ENCODE data around the gene FCF1. TPM values are rescaled to one million over a fixed set of nuclear protein-coding genes. Genes with fewer than 3 reads are reported as not detected.

The FCF1 gene, protein sequence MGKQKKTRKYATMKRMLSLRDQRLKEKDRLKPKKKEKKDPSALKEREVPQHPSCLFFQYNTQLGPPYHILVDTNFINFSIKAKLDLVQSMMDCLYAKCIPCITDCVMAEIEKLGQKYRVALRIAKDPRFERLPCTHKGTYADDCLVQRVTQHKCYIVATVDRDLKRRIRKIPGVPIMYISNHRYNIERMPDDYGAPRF
- total RNA-seq = 59.4 and 62.4 TPM in 2 replicates

DNA sequence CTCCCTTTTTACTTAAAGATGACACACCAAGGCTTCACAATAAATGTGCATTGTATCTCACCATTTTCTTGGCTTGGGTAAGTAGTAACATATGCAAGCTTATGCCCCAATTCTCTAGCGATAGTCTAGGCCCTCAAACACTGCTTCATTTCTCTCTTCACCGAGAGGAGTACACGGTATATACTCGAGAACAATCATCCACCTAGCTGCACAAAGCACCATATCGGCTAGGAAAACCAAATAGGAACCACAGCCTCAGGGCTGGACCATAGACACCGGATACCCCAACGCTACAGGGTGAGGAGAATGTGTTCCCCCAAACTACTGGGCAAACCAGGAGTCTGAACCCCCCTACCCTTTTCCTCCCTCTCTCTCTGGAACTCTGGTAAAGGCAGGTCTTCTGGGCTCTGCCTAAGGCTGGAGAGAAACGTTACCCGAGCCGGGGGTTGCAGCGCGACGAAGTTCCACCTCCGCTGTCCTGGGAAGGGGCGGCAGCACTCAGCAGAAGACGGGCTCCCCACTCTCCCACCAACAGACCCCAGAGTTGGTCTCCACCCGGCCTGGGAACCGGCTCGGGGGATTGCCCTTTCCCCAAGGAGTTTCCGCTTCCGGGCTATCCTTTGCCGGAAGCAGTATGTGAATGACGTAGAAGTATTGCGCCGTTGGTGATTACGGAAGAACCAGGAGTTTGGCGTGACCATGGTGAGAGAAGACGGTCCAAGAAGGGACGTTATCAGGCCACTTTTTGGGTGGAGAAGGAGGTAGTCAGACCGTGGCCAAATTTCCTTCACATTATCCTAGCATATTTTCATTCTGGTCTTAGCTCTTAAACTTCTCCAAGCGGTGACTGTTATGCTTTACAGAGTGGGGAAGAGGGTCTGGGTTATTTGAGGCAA, at the start of gene FCF1, which contains the start of gene AREL1:
TSS of gene FCF1 (plus strand) at position 646 of the 896 bp plus-strand sequence. CDS start at position 700, 54 bp downstream.
TSS of gene AREL1 (minus strand) at position 582 of the 896 bp plus-strand sequence. CDS start 27,465 bp downstream, outside the sequence.
- intact Hi-C loops (cut with micrococcal nuclease) = loop anchor here (1.0 to 2.0 kb wide), 4 partner anchors 51 to 948 kb away; partner anchors contain the start of genes ERG28, ISCA2, NPC2 and TTLL5

DNA sequence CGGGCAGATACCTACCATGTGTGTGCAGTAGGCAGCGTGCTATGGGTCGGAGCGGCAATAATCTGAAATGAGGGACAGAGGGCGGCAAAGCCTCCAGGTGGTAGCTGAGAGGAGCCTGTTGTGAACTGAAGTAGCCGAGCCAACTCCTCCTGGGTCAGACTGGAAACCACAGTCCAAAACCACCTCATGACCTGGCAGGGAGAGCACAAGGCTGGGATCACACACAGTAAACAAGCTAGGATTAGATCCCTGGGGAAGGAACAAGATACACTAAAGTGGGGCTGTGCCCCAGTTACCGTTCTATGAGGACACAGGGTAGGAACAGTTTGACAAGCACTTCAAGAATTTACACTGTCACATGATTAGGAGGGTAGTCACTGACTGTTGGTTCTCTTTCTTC, 49.1 kb upstream of the FCF1 start:
- intact Hi-C loops (cut with micrococcal nuclease) = no loop called here

DNA sequence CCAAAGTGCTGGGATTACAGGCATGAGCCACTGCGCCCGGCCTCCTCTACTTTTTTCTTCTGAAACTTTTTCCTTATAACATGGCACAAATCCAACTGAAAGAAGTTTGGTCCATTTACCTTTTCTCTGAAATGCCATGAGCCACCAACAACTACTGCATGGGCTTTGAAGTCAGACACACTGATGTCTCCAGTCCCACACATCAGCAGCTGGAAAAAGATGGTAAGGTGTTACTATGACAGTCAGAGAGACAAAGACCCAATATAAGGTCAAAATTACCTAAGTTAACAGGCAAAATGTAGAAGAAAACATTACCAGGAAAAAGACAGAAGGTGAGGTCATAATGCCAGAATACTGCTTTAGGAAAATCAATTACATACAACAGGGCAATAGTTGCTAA, 48.2 kb upstream of the FCF1 start:
- intact Hi-C loops (cut with micrococcal nuclease) = no loop called here

DNA sequence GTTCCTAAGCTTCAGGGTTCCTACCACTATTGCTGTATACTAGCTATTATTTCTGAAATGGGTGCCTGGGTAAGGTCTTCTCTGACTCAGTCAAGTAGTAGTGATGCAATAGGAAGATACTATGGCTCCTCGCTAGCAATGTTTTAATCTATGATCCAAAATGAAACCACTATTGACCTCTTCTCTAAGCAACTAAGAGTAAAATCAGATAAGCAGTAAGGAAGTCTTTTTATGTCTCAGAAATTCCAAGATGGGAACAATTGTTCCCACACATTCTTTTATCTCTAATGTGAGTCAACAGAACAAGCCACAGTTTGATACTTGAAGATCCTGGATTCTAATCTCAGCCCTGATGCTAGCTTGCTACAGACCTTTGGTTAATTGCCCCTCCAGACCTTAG, 45.2 kb upstream of the FCF1 start:
- intact Hi-C loops (cut with micrococcal nuclease) = no loop called here

DNA sequence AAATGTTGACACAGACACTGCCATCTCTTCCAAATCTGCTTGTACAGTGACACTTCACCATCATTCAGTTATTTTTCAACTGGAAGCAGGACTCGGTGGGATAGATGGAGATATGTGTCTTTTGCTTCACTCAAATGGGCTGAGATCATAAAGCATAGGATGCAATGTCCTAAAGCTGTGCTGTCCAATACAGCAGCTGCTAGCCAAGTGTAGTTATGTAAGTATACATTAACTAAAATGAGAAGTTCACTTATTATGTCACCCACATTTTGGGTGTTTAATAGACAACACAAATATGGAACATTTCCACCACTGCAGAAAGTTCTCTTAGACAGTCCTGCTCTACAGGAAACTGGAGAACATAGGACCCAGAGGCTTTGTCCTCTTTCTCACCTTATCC, 43.7 kb upstream of the FCF1 start:
- intact Hi-C loops (cut with micrococcal nuclease) = no loop called here

DNA sequence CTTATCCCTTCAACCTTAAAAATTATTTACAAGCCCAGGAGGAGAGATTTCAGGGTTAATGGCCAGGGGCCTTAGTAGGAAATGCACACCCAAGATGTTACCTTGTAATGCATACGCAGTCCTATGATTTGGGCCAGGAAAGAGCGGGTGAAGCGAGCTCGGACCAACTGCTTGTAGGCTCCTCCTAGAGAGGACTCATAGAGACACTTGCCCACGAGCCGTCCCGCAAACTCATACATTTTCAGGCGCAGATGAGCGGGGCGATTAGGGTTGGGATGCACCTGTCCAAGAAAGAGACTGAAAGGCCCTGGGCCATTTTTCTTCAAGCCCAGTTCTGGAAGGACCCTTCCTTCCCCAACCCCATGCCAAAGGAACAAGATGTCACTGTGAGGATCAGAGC, 43.1 kb upstream of the FCF1 start:
- intact Hi-C loops (cut with micrococcal nuclease) = no loop called here

DNA sequence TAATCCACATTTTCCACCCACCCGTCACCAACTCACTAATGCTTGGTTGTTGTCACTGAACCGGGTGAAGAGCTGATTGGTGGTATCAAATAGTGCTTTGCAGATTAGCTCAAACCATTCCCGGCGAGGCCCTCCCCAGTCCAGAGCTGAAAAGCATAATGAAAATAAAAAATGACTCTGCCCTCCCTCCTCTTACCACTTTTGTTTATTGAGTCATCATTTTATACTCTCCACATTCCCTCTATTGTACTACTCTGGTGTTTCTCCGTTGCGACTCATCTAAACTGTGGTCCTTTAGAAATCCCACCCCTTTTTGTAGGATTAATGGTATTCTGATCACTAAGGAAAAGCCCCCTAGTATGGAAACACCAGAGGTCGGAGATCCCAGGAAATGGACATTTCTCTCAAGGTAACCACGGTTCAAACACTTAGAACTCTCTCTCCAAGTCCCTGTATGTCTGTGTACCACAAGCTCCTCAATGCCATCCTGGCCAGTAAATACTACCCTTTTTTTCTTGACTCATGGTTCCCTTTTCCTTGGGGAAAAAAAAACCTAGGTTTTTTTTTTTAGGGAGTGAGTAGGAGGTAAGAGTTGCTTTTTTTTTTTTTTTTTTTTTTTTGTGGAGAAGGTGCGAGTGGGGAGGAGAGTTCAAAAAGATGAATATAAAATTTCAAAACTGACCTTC, 42.1 kb upstream of the FCF1 start:
- intact Hi-C loops (cut with micrococcal nuclease) = no loop called here

DNA sequence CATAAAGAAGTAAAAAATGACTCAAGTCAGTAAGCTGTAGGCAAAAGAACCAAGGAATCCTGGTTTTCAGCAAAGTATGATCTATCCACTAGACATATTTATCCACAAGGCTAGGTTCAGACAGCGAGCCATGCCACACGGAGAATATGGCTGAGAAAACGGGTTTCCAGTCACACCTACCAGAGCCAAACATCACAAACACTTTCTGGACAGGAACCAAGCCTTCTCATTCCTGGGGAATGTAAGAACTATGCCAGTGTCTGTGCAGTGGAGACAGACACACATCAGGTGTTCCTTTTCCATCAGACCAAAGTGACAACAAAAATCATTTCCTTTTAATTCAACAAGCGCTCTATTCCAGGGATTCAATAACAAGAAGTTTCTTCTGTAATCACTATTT, 41.2 kb upstream of the FCF1 start:
- intact Hi-C loops (cut with micrococcal nuclease) = no loop called here

DNA sequence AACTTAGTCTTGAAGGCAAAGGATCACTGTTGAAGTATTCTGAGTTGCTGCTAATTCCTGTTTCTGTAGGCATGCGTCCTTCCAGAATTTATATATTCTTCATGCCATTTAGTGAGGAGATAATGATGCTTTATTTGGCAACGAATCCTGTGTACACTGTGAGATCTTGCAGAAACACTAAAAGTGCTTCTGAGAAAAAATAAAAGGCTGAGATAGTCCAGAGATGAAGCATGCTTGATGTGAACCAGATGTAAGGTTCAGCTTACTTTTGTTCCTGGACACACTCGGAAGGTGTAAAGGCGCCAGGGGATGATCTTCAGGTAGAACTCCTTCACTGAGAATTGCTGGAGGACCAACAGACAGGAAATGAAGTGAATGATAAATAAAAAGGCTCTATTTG, 39.2 kb upstream of the FCF1 start:
- intact Hi-C loops (cut with micrococcal nuclease) = no loop called here

DNA sequence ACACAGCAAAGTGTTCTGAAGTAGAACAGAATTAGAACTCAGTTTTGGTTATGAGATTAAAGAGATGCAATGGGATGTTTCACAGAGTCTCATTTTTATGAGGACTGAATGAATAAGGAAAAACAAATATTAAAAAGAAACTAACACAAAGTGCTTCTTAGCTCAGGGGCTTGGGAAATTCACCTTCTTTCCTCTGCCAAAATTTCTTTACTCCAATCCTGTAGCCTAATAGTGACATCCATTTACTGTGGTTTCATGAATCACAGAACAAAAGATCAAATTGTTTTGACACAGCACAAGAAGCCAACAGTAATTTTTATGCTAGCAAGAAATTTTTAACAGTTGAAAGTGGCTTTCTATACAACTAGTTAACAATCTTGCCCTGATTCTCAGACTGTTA, 37.7 kb upstream of the FCF1 start:
- intact Hi-C loops (cut with micrococcal nuclease) = no loop called here

DNA sequence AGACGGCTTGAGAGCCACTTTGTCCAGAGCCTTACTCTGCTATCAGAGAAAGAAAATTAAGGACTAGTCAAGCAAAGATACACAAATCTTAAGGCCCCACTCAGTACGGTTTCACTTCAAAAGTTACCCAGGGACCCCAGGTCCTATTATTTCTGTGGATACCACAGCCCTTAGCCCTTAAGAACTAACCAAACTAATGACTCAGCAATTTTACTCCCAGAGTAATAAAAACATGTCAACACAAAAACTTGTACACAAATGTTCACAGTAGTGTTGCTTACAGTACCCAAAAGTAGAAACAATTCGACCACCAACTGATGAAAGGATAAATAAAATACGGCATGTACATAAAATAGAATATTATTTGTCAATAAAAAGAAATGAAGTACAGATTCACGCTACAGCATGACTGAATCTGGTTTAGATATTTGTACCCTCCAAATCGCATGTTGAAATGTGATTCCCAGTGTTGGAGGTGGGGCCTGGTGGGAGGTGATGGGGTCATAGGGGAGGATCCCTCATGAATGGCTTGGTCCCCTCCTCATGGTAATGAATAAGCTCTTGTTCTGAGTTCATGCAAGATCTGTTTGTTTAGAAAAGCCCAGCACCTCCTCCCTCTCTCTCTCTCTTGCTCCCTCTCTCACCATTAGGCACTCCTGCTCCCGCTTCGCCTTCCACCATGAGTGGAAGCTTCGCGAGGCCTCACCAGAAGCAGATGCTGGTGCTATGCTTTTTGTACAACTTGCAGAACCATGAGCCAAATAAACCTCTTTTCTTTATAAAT, 30.6 kb upstream of the FCF1 start:
- intact Hi-C loops (cut with micrococcal nuclease) = no loop called here

DNA sequence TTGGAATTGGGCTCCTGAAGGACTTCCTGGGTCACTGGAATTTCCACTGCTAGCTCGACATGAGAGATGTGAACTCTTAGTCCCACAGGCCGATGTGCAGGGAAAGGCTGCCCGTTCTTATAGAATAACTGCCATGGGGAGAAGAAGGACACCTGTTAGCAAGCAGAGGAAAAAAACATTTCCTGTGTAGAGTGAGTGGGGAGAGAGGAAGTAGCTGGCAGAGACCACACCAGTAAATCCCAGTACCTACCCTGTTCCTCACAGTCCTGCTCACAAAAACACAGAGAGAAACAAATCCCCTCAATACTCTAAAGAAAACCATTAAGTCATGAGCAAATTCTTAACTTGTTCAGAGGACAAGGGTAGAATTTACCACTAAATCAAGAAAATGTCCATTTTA, 29.5 kb upstream of the FCF1 start:
- intact Hi-C loops (cut with micrococcal nuclease) = no loop called here

DNA sequence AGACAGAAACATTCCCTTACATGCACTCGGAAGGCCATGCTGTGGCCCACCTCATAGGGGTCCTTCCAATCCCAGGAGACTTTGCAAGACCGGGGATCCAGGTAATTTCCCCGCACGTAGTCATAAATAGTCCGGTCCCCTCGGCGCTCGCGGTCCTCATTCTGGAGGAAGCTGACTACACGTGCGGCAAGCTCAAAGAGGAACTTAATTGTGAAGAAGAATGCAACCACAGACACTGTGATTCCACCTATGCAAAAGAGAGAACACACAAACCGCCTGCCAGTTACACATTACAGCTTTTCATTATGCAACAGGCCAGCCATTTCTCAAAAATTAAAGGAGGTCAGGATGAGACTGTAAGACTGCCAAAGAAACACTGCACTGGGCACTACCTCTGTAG, 28.5 kb upstream of the FCF1 start:
- intact Hi-C loops (cut with micrococcal nuclease) = no loop called here

DNA sequence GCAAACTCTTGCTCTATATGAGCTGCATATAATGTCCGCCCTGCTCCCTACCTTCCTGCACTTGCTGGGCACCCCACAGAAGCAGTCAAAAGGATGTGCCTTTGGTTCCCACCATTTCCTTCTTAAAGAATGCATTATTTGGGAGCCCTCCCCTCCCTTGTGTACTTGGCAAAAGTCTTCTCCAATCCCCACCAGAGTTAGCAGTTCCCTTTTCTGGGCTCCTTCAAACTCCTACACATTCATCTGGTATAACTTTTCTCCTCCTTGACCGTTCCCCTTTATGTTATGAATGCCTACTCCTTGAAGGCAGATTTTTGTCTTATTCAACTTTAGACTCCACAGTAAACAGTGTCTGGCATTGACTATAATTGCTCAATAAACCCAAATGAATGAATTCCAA, 27.9 kb upstream of the FCF1 start:
- intact Hi-C loops (cut with micrococcal nuclease) = no loop called here

DNA sequence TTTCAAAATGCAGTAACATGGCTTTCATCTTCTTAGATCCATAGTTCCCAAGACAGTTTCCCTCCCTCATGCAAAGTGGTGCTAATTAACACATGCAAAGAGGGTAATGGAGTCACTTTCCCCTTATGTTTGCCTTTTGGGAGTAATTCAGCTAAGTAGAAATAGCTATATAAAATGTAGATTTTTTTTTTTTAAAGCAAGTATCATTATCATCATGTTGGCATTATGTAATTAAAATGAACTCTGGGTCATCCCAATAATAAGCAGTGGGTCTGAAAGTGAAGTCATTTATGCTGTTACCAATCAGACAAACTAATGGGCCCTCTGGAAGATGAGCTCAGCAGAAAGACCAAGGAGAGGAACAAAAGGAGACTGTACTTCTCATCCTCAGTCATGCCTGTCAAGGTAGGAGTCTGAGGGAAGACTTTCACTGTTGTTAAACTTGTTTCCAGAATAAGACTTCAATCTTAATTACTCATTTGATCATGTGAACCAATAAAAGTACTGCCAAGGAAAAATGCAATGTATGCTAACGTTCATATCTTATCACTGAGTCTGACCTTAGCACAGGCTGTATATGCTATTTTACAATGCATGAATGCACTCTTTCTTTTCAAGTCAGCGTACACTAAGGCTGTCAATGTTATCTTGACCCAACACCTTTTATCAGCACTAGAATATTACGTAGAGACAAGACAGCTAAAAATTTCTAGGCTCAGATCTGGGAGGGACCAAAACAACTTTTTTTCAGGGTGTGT, 26.8 kb upstream of the FCF1 start:
- intact Hi-C loops (cut with micrococcal nuclease) = no loop called here

DNA sequence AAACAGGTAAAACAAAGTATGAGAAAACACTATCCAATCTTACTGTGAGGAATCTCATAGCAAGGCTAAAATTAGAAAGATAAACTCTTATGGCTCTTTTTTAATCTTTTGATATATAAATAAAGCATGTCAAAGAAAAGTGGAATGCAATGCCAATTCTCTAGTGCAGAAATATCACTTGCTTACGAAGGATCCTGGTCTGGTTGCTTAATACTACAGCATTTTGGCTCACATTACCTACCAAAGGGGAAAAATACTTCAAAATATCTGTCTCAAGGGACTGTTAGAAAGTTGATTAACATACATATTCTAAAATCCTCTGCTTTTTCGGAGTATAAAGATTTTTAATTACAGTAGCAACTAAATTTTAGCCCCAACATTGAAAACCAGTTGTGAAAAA, 21.5 kb upstream of the FCF1 start:
- intact Hi-C loops (cut with micrococcal nuclease) = no loop called here

DNA sequence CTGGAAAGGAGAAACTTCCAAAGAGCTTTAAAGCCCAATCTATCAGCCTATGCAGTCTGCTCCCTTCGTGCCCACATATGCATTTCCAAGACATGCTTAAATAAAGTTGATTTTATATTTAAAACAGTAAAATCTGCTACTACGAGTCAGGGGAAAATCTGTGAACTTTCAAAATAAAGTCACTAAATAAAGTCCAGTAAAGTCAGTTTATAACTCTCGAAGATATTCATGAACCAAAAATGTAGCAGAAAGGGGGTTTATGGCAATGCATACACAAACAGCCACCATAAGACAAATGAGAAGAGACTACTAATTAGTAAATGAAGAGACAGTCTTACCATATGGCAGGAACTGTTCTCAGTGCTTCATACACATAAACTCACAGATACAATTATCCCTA, 19.8 kb upstream of the FCF1 start:
- intact Hi-C loops (cut with micrococcal nuclease) = no loop called here

DNA sequence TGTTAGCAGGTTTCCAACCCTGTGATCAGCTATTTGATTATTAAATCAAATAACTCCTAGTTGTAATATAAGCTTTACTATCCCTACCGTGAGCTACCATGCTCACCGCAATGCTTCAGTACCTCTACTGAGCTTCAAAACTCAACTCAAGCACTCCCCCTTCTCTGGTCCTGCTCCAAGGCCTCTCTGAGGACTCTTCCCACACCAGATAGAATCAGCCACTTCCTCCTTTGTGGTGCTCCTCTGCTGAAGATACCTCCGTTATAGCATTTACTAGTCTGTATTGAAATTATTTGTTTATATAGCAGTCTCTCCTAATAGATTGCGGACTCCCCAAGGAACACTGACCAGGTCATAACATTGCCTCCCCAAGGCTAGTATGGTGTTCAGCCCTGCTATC, 17.5 kb upstream of the FCF1 start:
- intact Hi-C loops (cut with micrococcal nuclease) = no loop called here

DNA sequence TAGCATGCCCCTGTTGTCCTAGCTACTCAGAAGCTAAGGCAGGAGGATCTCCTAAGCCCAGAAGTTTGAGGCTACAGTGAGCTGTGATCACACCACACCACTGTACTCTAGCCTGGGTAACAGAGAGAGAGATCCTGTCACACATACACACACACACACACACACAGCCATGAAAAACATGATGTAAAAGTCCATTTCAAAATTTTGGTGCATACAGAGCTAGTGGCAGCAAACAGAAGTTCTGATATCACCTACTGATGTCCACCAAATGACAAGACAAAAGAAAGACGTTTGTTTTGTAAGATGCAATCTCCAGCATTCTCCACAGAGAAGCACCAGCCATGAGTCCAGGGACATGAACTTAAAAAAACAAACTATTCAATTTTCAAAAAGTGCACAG, 15.9 kb upstream of the FCF1 start:
- intact Hi-C loops (cut with micrococcal nuclease) = no loop called here

DNA sequence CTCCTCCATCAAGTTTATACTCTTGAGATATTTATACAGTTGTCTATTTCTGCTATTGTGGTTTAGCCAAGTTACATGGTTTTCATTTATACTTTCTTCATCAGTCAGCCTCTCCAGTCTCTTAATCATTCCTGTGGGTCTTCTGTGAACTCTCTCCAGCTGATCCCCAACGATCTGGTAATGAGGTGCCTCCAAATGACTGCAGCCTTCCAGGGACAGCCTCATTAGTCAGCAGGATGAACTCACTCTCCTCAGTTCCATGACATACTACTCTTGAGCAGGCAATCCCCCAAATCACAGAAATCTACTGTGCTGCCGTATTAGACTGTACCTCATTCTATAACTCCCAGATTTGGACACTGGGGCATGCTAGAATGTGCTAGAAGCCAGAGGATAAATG, 15.4 kb upstream of the FCF1 start:
- intact Hi-C loops (cut with micrococcal nuclease) = no loop called here

DNA sequence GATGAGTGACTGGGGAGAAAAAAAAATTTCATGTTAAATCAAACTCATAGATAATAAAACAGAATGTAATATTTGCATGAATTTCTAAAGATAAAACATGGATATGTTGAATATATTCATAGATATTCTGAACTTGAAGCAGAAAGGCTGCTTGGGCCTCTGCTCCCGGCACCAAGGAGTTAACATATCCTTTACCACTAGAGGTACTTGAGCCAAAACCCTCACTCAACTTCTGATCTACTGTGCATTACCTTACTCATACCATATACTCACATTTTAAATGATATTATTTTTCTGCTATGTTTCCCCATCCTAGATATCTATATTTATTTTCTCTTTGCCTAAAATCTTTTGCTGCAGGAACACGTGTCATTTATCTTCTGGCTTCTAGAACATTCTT, 15.0 kb upstream of the FCF1 start:
- intact Hi-C loops (cut with micrococcal nuclease) = no loop called here

Measured in T-helper 2 cell treated with Interferon-gamma antibody and Interleukin-4, amounts not matched to agents 100 ng/mL and 5 ng/mL, for 36 hours (primary cell).